Liver (tissue), 9 donors: Measurements from ENCODE around the gene ABHD2. TPM values are rescaled to one million over a fixed set of nuclear protein-coding genes. Genes with fewer than 3 reads are reported as not detected.

Experiments used
- DNase-seq: peaks from one replicate; pipeline ENCODE4 v3.0.0-alpha.2; 2017; ENCODE audit warnings: low spot score
- H3K27ac ChIP-seq, 2 donors: one replicate each; pipeline ENCODE4 v1.7.0; 2013; ENCODE audit warnings: inconsistent platforms in 2 of 2, low read length in 2 of 2, control low read depth in 1 of 2, low read depth in 1 of 2, mild to moderate bottlenecking in 1 of 2
- H3K27me3 ChIP-seq, 4 donors: one replicate each; pipeline versions ENCODE4 v1.6.1 to v1.7.0; 2013; ENCODE audit warnings: low read length in 3 of 4, inconsistent platforms in 1 of 4, mild to moderate bottlenecking in 1 of 4, moderate library complexity in 1 of 4; ENCODE audit not compliant: control insufficient read depth in 4 of 4, insufficient read depth in 4 of 4
- H3K36me3 ChIP-seq, 4 donors: one replicate each; pipeline versions ENCODE4 v1.6.1 to v1.7.0; 2013; ENCODE audit warnings: low read length in 3 of 4, mild to moderate bottlenecking in 3 of 4, low read depth in 1 of 4, moderate library complexity in 1 of 4; ENCODE audit not compliant: control insufficient read depth in 4 of 4, insufficient read depth in 3 of 4
- H3K4me1 ChIP-seq, 4 donors: one replicate each; pipeline versions ENCODE4 v1.6.1 to v1.7.0; 2013; ENCODE audit warnings: low read length in 3 of 4, mild to moderate bottlenecking in 3 of 4, moderate library complexity in 1 of 4; ENCODE audit not compliant: control insufficient read depth in 4 of 4, insufficient read depth in 4 of 4
- H3K4me3 ChIP-seq, 3 donors: one replicate each; pipeline versions ENCODE4 v1.6.1 to v1.7.0; 2013; ENCODE audit warnings: low read length in 3 of 3, control low read depth in 1 of 3, low read depth in 1 of 3, mild to moderate bottlenecking in 1 of 3
- H3K9ac ChIP-seq, 2 donors: one replicate each; pipeline ENCODE4 v1.7.0; 2013; ENCODE audit warnings: low read length in 2 of 2, mild to moderate bottlenecking in 2 of 2, moderate library complexity in 2 of 2, control low read depth in 1 of 2, low read depth in 1 of 2
- H3K9me3 ChIP-seq, 4 donors: one replicate each; pipeline versions ENCODE4 v1.6.1 to v1.7.0; 2013; ENCODE audit warnings: low read length in 3 of 4; ENCODE audit not compliant: control insufficient read depth in 4 of 4
- CTCF ChIP-seq: fragments of 150-350 bp; IDR thresholded peaks from 2 replicates; pipeline ENCODE4 v1.5.1; 2017; ENCODE audit warnings: improper control_type of control experiment, low read depth, low read length; ENCODE audit not compliant: missing input control
- EGR1 ChIP-seq, 2 donors: IDR thresholded peaks; 2 replicates each; pipeline ENCODE4 v1.6.1; 2016 to 2018; ENCODE audit warnings: antibody characterized with exemption in 2 of 2, low read depth in 2 of 2
- FOXA1 ChIP-seq: IDR thresholded peaks from 2 replicates; pipeline ENCODE4 v1.6.1; 2016; ENCODE audit warnings: antibody characterized with exemption
- FOXA2 ChIP-seq: IDR thresholded peaks from 2 replicates; pipeline ENCODE4 v1.6.1; 2016; ENCODE audit warnings: antibody characterized with exemption
- GABPA ChIP-seq, 2 donors: IDR thresholded peaks in 1 of 2; conservative IDR thresholded peaks in 1 of 2; 2 replicates each; pipeline ENCODE4 v1.6.1; 2016; ENCODE audit warnings: antibody characterized with exemption in 2 of 2, mild to moderate bottlenecking in 1 of 2, moderate library complexity in 1 of 2
- HNF4A ChIP-seq, 2 donors: conservative IDR thresholded peaks; 2 replicates each; pipeline ENCODE4 v1.6.1; 2016; ENCODE audit warnings: antibody characterized with exemption in 2 of 2, mild to moderate bottlenecking in 2 of 2
- HNF4G ChIP-seq: IDR thresholded peaks from 2 replicates; pipeline ENCODE4 v1.6.1; 2016; ENCODE audit warnings: antibody characterized with exemption
- JUND ChIP-seq, 2 donors: IDR thresholded peaks; 2 replicates each; pipeline ENCODE4 v1.6.1; 2016; ENCODE audit warnings: antibody characterized with exemption in 2 of 2
- MAX ChIP-seq: IDR thresholded peaks from 2 replicates; pipeline ENCODE4 v1.6.1; 2016; ENCODE audit warnings: antibody characterized with exemption
- NR2F2 ChIP-seq: IDR thresholded peaks from 2 replicates; pipeline ENCODE4 v1.6.1; 2016; ENCODE audit warnings: antibody characterized with exemption
- RAD21 ChIP-seq, 2 donors: IDR thresholded peaks; 2 replicates each; pipeline ENCODE4 v1.6.1; 2016; ENCODE audit warnings: antibody characterized with exemption in 2 of 2, mild to moderate bottlenecking in 2 of 2
- REST ChIP-seq: IDR thresholded peaks from 2 replicates; pipeline ENCODE4 v1.6.1; 2016; ENCODE audit warnings: antibody characterized with exemption, mild to moderate bottlenecking
- RXRA ChIP-seq, 2 donors: IDR thresholded peaks; 2 replicates each; pipeline ENCODE4 v1.6.1; 2017 to 2018; ENCODE audit warnings: antibody characterized with exemption in 2 of 2, mild to moderate bottlenecking in 1 of 2
- SP1 ChIP-seq: IDR thresholded peaks from 2 replicates; pipeline ENCODE4 v1.6.1; 2018; ENCODE audit warnings: antibody characterized with exemption, mild to moderate bottlenecking
- TAF1 ChIP-seq: conservative IDR thresholded peaks from 2 replicates; pipeline ENCODE4 v1.6.1; 2016; ENCODE audit warnings: antibody characterized with exemption, mild to moderate bottlenecking
- YY1 ChIP-seq: IDR thresholded peaks from 2 replicates; pipeline ENCODE4 v1.6.1; 2016; ENCODE audit warnings: antibody characterized with exemption, mild to moderate bottlenecking
- WGBS: extraction: QIAGEN DNeasy Blood & Tissue Kit; methylation state at CpG from one replicate; pipeline ENCODE4 v1.1.7; 2013; 5-methylcytosine and 5-hydroxymethylcytosine counted together
- polyA plus RNA-seq, 2 donors: library from polyadenylated mRNA; stranded (reverse) in 1 of 2; unstranded in 1 of 2; fragments of 200-250 nt in 1 of 2; fragments of >200 nt in 1 of 2; fragmentation: Nextera tagmentation in 1 of 2; extraction: Ambion mirVana in 1 of 2; gene quantifications; one replicate each; pipeline versions ENCODE4 v1.2.1 to v1.2.3, GENCODE V29; 2013 to 2015
- total RNA-seq, 2 donors: library from RNA; depleted of rRNA; stranded (reverse); fragments of >200 nt; gene quantifications; one replicate each; pipeline ENCODE4 v1.2.3, GENCODE V29; 2014
- TF ChIP-seq, protein P1 (sequence below): IDR thresholded peaks from 2 replicates; pipeline ENCODE4 v1.6.1; 2016; ENCODE audit warnings: antibody characterized with exemption
- TF ChIP-seq, protein P2 (sequence below): IDR thresholded peaks from 2 replicates; pipeline ENCODE4 v1.6.1; 2016; ENCODE audit warnings: antibody characterized with exemption
- donor health status: healthy.
- donor health status: healthy.
- donor health status: healthy.
- donor health status: healthy.
- donor health status: healthy.

ABHD2 gene
- total and polyA plus RNA-seq, 4 donors = 34.6 to 663 (median 65.1) TPM

DNA sequence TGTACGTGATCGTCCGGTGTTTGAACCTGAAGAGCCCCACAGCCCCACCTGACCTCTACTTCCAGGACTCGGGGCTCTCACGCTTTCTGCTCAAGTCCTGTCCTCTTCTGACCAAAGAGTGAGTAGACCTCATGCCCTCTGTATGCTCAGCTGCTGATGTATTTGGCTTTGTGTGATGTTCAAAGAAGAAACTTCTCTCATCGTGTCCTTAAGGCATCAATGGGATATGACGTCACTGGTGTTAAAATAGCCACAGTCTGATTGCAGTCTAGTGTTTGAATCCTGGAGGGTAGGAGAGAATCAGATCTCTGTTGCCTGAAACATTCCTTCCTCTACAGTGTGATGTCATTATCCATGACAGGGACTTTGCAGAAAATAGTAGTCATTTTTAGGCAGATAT lies 28.1 kb downstream of the ABHD2 start:
- H3K9ac ChIP-seq = no peak overlapping the region
- TF ChIP-seq TAF1 (no peak), SP1 (no peak), MAX (no peak), YY1 (no peak), GABPA (IDR thresholded peaks at IDR 0.05 in 1 of 2, conservative IDR thresholded peaks at IDR 0.05 in 1 of 2) (no peak), RXRA (IDR thresholded peaks at IDR 0.05) (no peak), FOXA2 (no peak), RAD21 (IDR thresholded peaks at IDR 0.05) (no peak), CTCF (no peak), EGR1 (IDR thresholded peaks at IDR 0.05; ENCODE audit: low read depth in 2 of 2) (no peak), HNF4A (conservative IDR thresholded peaks at IDR 0.05) (no peak), REST (no peak), HNF4G (no peak), JUND (IDR thresholded peaks at IDR 0.05) (no peak), NR2F2 (no peak), FOXA1 (no peak)
- TF ChIP-seq, protein P1, sequence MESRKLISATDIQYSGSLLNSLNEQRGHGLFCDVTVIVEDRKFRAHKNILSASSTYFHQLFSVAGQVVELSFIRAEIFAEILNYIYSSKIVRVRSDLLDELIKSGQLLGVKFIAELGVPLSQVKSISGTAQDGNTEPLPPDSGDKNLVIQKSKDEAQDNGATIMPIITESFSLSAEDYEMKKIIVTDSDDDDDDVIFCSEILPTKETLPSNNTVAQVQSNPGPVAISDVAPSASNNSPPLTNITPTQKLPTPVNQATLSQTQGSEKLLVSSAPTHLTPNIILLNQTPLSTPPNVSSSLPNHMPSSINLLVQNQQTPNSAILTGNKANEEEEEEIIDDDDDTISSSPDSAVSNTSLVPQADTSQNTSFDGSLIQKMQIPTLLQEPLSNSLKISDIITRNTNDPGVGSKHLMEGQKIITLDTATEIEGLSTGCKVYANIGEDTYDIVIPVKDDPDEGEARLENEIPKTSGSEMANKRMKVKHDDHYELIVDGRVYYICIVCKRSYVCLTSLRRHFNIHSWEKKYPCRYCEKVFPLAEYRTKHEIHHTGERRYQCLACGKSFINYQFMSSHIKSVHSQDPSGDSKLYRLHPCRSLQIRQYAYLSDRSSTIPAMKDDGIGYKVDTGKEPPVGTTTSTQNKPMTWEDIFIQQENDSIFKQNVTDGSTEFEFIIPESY = no peak
- TF ChIP-seq, protein P2, sequence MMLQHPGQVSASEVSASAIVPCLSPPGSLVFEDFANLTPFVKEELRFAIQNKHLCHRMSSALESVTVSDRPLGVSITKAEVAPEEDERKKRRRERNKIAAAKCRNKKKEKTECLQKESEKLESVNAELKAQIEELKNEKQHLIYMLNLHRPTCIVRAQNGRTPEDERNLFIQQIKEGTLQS = no peak
- H3K9me3 ChIP-seq = no peaks in the 10 kb centered on the region
- H3K4me3 ChIP-seq = no peak overlapping the region
- WGBS = 77% methylated on average over 7 of the region's 7 CpGs
- H3K36me3 ChIP-seq = peaks cover 5 to 28% (median 14%) of the 10 kb centered on the region in 4 donors
- DNase-seq = no peak
- peak overlapping the region; percentile 91 to 96 for H3K27ac ChIP-seq
- no peaks in the 10 kb centered on the region for H3K27me3 ChIP-seq
- peaks cover 11 to 68% (median 30%) of the 10 kb centered on the region in 4 donors for H3K4me1 ChIP-seq
